Smooth muscle cell (in vitro differentiated cells): ENCODE data around the gene PPIL6. TPM values are rescaled to one million over a fixed set of nuclear protein-coding genes. Genes with fewer than 3 reads are reported as not detected.

Experiments
- DNase-seq: peaks from one replicate; lab custom pipeline; 2025; ENCODE audit not compliant: unreplicated experiment; lab: John Stamatoyannopoulos, UW
- H2AFZ ChIP-seq: fragments of 200-600 bp; sonication (generic); 2 replicates; pipeline ENCODE4 v1.6.0; 2016; ENCODE audit warnings: antibody characterized with exemption, low read depth, mild to moderate bottlenecking
- H3F3A ChIP-seq: fragments of 200-600 bp; sonication (generic); 2 replicates; pipeline ENCODE4 v1.6.0; 2017; ENCODE audit warnings: antibody characterized with exemption, low read depth
- H3K27ac ChIP-seq: fragments of 200-600 bp; sonication (generic); 2 replicates; pipeline ENCODE4 v1.5.1; 2016; ENCODE audit warnings: low read depth, mild to moderate bottlenecking
- H3K27me3 ChIP-seq: fragments of 200-600 bp; sonication (generic); 2 replicates; pipeline ENCODE4 v1.6.1; 2016; ENCODE audit warnings: low read depth, mild to moderate bottlenecking
- H3K36me3 ChIP-seq: fragments of 200-600 bp; sonication (generic); 2 replicates; pipeline ENCODE4 v1.5.1; 2016; ENCODE audit warnings: low read depth
- H3K4me1 ChIP-seq: fragments of 200-600 bp; sonication (generic); 2 replicates; pipeline ENCODE4 v1.5.1; 2016; ENCODE audit warnings: low read depth
- H3K4me2 ChIP-seq: fragments of 200-600 bp; sonication (generic); 2 replicates; pipeline ENCODE4 v1.6.0; 2016; ENCODE audit warnings: mild to moderate bottlenecking
- H3K4me3 ChIP-seq: fragments of 200-600 bp; sonication (generic); 2 replicates; pipeline ENCODE4 v1.5.1; 2016; ENCODE audit warnings: mild to moderate bottlenecking
- H3K79me2 ChIP-seq: fragments of 200-600 bp; sonication (generic); 2 replicates; pipeline ENCODE4 v1.6.0; 2016; ENCODE audit warnings: low read depth, mild to moderate bottlenecking
- H3K9ac ChIP-seq: fragments of 200-600 bp; sonication (generic); 2 replicates; pipeline ENCODE4 v1.6.0; 2016; ENCODE audit warnings: low read depth
- H3K9me3 ChIP-seq: fragments of 200-600 bp; sonication (generic); replicated peaks from 2 replicates; pipeline ENCODE4 v1.5.1; 2016; ENCODE audit warnings: low read depth
- H4K20me1 ChIP-seq: fragments of 200-600 bp; sonication (generic); 2 replicates; pipeline ENCODE4 v1.6.0; 2016; ENCODE audit warnings: low read depth
- WGBS: methylation state at CpG from one replicate; pipeline ENCODE4 v1.1.7; 2016; ENCODE audit warnings: low lambda C conversion rate; 5-methylcytosine and 5-hydroxymethylcytosine counted together
- polyA plus RNA-seq: library from polyadenylated mRNA; unstranded; fragments of >200 nt; fragmentation: Nextera tagmentation; extraction: Ambion mirVana; gene quantifications from 2 replicates; pipeline ENCODE4 v1.2.1, GENCODE V29; 2016
- total RNA-seq: library from RNA; depleted of rRNA; stranded (reverse); fragments of >200 nt; gene quantifications from 2 replicates; pipeline ENCODE4 v1.2.3, GENCODE V29; 2014
- TF ChIP-seq, protein P1 (sequence below): fragments of 200-600 bp; sonication (generic); IDR thresholded peaks from 2 replicates; pipeline ENCODE4 v1.5.1; 2017; ENCODE audit warnings: borderline replicate concordance, mild to moderate bottlenecking, antibody characterized with exemption; ENCODE audit not compliant: insufficient read depth, poor library complexity, severe bottlenecking

The PPIL6 gene
- total and polyA plus RNA-seq, 2 experiments from 2014 or later, result 1.3 to 1.7 TPM

DNA sequence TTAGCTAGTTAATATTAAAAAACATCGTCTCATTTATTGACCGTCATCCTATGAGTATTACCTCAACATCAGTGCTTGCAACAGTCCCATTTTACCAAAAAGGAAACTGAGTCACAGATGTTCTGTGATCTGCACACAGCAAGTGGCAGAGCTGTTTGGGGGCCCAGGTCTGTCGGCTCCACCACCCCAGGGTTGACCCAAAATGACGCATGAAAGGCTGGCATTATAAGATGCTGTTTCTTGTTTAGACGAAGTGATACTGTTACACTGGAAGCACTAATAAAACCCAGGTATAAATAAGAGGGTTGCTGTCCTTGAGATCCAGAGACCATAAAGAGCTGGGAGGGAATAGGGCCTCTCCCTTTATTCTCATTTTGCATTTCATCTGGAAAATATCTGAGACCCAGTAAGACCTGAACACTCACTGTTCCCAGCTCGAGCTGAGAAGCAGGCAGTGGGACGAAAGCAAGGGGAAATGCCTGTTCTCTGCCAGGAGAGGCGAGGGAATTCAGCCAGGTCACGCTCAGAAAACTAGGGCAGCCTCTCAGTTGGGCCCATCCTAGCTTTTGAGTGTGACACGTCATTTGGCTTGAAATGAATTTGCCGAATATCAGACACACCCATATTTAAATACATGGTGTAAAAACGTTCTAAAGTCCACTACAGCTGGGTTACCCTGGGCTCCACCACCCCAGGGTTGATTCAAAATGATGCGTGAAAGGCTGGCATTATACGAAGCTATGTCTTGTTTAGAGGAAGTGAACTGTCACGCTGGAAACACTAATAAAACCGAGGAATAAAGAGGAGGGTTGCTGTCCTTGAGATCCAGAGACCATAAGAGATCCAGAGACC lies 16.5 kb upstream of the PPIL6 start:
- no peak overlapping the region for H2AFZ ChIP-seq
- no peaks in the 10 kb centered on the region for H4K20me1 ChIP-seq
- H3K4me1 ChIP-seq, result peaks cover 18% of the 10 kb centered on the region
- H3F3A ChIP-seq, result peaks cover 11% of the 10 kb centered on the region
- H3K79me2 ChIP-seq, result no peaks in the 10 kb centered on the region
- WGBS, result 68% methylated on average over 16 of the region's 16 CpGs
- no peak for DNase-seq
- no peaks in the 10 kb centered on the region for H3K27me3 ChIP-seq
- H3K9me3 ChIP-seq, result no peaks in the 10 kb centered on the region
- H3K36me3 ChIP-seq, result no peaks in the 10 kb centered on the region
- TF ChIP-seq, protein P1, sequence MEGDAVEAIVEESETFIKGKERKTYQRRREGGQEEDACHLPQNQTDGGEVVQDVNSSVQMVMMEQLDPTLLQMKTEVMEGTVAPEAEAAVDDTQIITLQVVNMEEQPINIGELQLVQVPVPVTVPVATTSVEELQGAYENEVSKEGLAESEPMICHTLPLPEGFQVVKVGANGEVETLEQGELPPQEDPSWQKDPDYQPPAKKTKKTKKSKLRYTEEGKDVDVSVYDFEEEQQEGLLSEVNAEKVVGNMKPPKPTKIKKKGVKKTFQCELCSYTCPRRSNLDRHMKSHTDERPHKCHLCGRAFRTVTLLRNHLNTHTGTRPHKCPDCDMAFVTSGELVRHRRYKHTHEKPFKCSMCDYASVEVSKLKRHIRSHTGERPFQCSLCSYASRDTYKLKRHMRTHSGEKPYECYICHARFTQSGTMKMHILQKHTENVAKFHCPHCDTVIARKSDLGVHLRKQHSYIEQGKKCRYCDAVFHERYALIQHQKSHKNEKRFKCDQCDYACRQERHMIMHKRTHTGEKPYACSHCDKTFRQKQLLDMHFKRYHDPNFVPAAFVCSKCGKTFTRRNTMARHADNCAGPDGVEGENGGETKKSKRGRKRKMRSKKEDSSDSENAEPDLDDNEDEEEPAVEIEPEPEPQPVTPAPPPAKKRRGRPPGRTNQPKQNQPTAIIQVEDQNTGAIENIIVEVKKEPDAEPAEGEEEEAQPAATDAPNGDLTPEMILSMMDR, result no peak
- no peak overlapping the region for H3K9ac ChIP-seq
- H3K4me2 ChIP-seq, result peak overlapping the region; percentile 86
- peak overlapping the region; percentile 75 for H3K4me3 ChIP-seq
- H3K27ac ChIP-seq, result no peak overlapping the region

DNA sequence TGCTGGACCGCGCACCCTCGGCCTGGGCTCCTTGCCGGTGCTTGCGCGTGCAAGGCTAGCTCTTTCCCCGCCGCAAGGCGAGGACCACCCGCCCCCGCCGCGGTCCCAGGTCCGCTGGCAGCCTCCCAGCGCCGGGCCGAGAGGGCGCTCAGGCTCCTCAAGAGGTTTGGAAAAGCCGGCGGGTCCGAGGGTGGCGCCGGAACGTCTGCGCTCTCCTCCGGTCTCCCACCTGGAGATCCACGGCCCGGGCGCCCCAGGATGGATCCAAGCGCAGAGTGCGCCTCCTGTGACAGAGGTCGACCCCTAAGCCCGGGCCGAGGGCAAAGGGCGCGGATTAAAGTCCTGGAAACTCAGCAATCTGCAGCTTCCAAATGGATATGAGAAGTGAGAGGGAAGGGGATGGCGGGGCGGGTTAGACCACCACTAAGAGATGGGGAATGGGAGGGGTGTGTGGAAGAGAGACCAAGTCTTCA lies 15.7 kb upstream of the PPIL6 start:
- H3K4me3 ChIP-seq, result peak overlapping the region; percentile 75
- no peaks in the 10 kb centered on the region for H3K79me2 ChIP-seq
- no peak for DNase-seq
- no peaks in the 10 kb centered on the region for H3K27me3 ChIP-seq
- TF ChIP-seq, protein P1, result no peak
- peak overlapping the region; percentile 90 for H2AFZ ChIP-seq
- H3K9ac ChIP-seq, result no peak overlapping the region
- H3K9me3 ChIP-seq, result no peaks in the 10 kb centered on the region
- WGBS, result 3% methylated on average over 37 of the region's 38 CpGs
- H3K4me2 ChIP-seq, result peak overlapping the region; percentile 86
- H3F3A ChIP-seq, result peaks cover 9% of the 10 kb centered on the region
- H4K20me1 ChIP-seq, result no peaks in the 10 kb centered on the region
- H3K27ac ChIP-seq, result no peak overlapping the region
- no peaks in the 10 kb centered on the region for H3K36me3 ChIP-seq
- peaks cover 18% of the 10 kb centered on the region for H3K4me1 ChIP-seq

DNA sequence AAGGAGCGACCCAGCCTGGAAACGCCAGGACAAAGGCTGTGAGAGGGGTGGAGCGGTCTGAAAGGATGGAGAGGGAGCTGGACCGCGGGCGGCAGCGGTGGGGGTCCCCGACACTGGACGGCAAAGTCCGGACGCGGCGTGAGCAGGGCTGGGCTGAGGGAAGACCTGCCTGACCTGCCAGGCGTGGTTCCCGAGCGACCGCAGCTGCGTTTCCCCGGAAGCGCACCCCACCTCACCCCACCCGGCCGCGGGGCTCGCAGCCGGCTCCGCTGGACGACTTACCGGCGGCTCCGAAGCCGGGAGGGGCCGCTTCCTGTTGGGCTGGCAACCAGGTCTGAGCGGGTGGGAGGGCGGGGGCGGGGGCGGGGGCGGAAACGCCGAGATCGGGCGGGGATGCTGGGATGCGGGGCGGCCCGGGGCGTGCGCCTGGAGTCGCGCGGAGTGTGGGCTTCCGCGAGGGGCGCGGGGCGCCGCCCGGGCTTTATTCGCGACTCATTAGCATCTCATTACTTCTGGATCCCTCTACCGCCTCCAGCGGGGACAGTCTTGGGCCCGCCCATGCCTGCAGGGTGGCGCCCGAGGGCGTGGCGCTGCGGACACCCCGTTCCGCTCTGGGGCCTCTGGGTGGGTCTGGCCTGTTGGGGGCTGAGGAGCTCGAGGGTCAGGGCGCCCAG lies 15.1 kb upstream of the PPIL6 start, which contains the start of gene MICAL1:
Gene MICAL1 (minus strand): TSS at position 336 of the 674 bp plus-strand sequence. CDS start 1,576 bp downstream, outside the sequence.
- Histone ChIP-seq H3K9me3 (no peaks in the 10 kb centered on the region), H2AFZ (peak within 1 kb of the TSS; percentile 90)
- DNase-seq, result no peak

More for the DNA sequence above, 15.1 kb upstream of the PPIL6 start, which contains the start of gene MICAL1:
- peak within 1 kb of the TSS; percentile 86 for H3K4me2 ChIP-seq
- WGBS, result 0% methylated on average over 42 of the region's 70 CpGs
- peak within 1 kb of the TSS; percentile 75 for H3K4me3 ChIP-seq
- TF ChIP-seq, protein P1, result peak; percentile 18
- H4K20me1 ChIP-seq, result no peaks in the 10 kb centered on the region
- H3K27me3 ChIP-seq, result no peaks in the 10 kb centered on the region
- no peaks in the 10 kb centered on the region for H3K79me2 ChIP-seq
- H3K9ac ChIP-seq, result no peak within 1 kb of the TSS
- peaks cover 5% of the 10 kb centered on the region for H3F3A ChIP-seq
- no peak within 1 kb of the TSS for H3K27ac ChIP-seq
- peaks cover 15% of the 10 kb centered on the region for H3K4me1 ChIP-seq
- no peaks in the 10 kb centered on the region for H3K36me3 ChIP-seq
